Measurements from ENCODE around the gene SPINT2. TPM values are rescaled to one million over a fixed set of nuclear protein-coding genes. Genes with fewer than 3 reads are reported as not detected.
"Not testable (repeated sequence)": the region's sequence is repeated elsewhere in the genome, so short reads cannot be mapped to it uniquely, and the experiment has no call there.

The SPINT2 gene
- polyA plus RNA-seq, 1 donor from 2014 or later, result 236 TPM

DNA sequence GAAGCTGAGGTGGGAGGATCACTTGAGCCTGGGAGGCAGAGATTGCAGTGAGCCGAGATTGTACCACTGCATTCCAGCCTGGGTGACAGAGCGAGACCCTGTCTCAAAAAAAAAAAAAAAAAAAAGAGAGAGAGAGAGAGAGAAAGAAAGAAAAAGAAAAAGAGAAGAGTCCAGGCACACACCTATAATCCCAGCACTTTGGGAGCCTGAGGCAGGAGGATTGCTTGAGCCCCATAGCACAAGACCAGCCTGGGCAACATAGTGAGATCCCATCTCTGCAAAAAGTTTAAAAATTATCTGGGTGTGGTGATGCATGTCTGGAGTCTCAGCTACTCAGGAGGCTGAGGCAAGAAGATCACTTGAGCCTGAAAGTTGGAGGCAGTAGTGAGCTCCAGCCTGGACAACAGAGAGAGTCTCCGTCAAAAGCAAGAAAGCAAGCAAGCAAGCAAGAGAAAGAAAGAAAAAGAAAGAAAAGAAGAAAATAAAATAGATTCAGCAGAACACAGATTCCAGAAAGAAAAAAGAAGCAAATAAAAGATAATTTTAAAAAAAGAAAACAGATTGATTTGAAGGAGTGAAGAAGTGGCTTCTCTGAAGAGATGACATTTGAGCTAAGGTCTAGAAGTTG is 33.8 kb upstream of the SPINT2 start:
- not testable (repeated sequence) for H3K9ac ChIP-seq (ENCODE audit: low read length); H3K36me3 ChIP-seq (ENCODE audit: insufficient read depth, low read length); H2AFZ ChIP-seq (ENCODE audit: low read depth, low read length); H3F3A ChIP-seq (ENCODE audit: insufficient read depth, low read length, poor library complexity, severe bottlenecking); H3K27ac ChIP-seq (ENCODE audit: low read length); H3K4me2 ChIP-seq (ENCODE audit: low read length); H4K20me1 ChIP-seq (ENCODE audit: insufficient read depth); H3K27me3 ChIP-seq (ENCODE audit: insufficient read depth, low read depth, low read length); H3K9me2 ChIP-seq (ENCODE audit: insufficient read depth, low read length); H3K9me3 ChIP-seq (ENCODE audit: low read length)
- peaks cover 26% of the 10 kb centered on the region for H3K79me2 ChIP-seq (replicated peaks; ENCODE audit: insufficient read depth, low read length)
- peak overlapping the region; percentile 68 for H3K4me3 ChIP-seq (ENCODE audit: low read length)

DNA sequence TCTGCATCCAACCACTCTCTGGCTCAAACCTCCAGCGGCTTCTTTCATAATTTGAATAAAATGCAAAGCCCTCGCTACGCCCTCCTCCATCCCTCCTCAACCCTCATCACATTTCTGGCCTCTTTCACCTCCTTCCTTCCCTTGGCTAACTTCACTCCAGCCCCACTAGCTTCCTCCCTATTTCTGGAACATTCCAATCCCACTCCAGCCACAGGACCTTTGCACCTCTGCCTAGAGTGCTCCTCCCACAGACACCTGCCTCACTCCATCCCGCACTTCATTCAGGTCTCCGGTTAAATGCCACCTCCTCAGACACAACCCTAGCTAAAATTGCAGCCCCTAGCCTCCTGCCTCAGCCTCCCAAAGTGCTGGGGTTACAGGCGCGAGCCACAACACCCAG is 32.5 kb upstream of the SPINT2 start:
- no peak overlapping the region for H3K4me3 ChIP-seq (ENCODE audit: low read length)
- H3K4me2 ChIP-seq (ENCODE audit: low read length), result no peak overlapping the region
- no peak overlapping the region for H2AFZ ChIP-seq (ENCODE audit: low read depth, low read length)
- H3K9ac ChIP-seq (ENCODE audit: low read length), result no peak overlapping the region
- TF ChIP-seq MXI1 (conservative IDR thresholded peaks at IDR 0.05; ENCODE audit: poor library complexity, severe bottlenecking) (no peak), SMC3 (conservative IDR thresholded peaks at IDR 0.05; ENCODE audit: poor library complexity) (no peak), RAD21 (conservative IDR thresholded peaks at IDR 0.05) (no peak), EP300 (conservative IDR thresholded peaks at IDR 0.05; ENCODE audit: poor library complexity, severe bottlenecking) (no peak), TAF1 (IDR thresholded peaks at IDR 0.05; ENCODE audit: low read depth) (no peak), POLR2AphosphoS5 (IDR thresholded peaks at IDR 0.05) (no peak), EZH2 (IDR thresholded peaks at IDR 0.05; ENCODE audit: borderline replicate concordance, insufficient read depth, low read length, poor library complexity, severe bottlenecking) (no peak), REST (IDR thresholded peaks at IDR 0.05; ENCODE audit: borderline replicate concordance) (no peak)
- TF ChIP-seq, protein P1, sequence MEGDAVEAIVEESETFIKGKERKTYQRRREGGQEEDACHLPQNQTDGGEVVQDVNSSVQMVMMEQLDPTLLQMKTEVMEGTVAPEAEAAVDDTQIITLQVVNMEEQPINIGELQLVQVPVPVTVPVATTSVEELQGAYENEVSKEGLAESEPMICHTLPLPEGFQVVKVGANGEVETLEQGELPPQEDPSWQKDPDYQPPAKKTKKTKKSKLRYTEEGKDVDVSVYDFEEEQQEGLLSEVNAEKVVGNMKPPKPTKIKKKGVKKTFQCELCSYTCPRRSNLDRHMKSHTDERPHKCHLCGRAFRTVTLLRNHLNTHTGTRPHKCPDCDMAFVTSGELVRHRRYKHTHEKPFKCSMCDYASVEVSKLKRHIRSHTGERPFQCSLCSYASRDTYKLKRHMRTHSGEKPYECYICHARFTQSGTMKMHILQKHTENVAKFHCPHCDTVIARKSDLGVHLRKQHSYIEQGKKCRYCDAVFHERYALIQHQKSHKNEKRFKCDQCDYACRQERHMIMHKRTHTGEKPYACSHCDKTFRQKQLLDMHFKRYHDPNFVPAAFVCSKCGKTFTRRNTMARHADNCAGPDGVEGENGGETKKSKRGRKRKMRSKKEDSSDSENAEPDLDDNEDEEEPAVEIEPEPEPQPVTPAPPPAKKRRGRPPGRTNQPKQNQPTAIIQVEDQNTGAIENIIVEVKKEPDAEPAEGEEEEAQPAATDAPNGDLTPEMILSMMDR (IDR thresholded peaks at IDR 0.05; ENCODE audit: poor library complexity, severe bottlenecking), result no peak
- no peaks in the 10 kb centered on the region for H3F3A ChIP-seq (ENCODE audit: insufficient read depth, low read length, poor library complexity, severe bottlenecking)
- H3K36me3 ChIP-seq (ENCODE audit: insufficient read depth, low read length), result no peaks in the 10 kb centered on the region
- H3K9me3 ChIP-seq (ENCODE audit: low read length), result no peaks in the 10 kb centered on the region
- H3K27me3 ChIP-seq (ENCODE audit: insufficient read depth, low read depth, low read length), result no peaks in the 10 kb centered on the region
- H4K20me1 ChIP-seq (ENCODE audit: insufficient read depth), result no peaks in the 10 kb centered on the region
- no peaks in the 10 kb centered on the region for H3K9me2 ChIP-seq (ENCODE audit: insufficient read depth, low read length)
- no peak overlapping the region for H3K27ac ChIP-seq (ENCODE audit: low read length)
- H3K79me2 ChIP-seq (replicated peaks; ENCODE audit: insufficient read depth, low read length), result peaks cover 16% of the 10 kb centered on the region
